HepG2 (cell line): ENCODE data around the gene MVK. TPM values are rescaled to one million over a fixed set of nuclear protein-coding genes. Genes with fewer than 3 reads are reported as not detected.

Experiments used
- ATAC-seq: fragments of 200-7000 bp; cut with Tn5 transposase; 3 replicates; pipeline ENCODE4 v1.9.1; 2020; ENCODE audit warnings: mild to moderate bottlenecking, moderate library complexity
- BruUV-seq: library from RNA; stranded (reverse); fragments of 400-500 nt; replicated peaks from 2 replicates; lab custom pipeline; 2021; lab: Mats Ljungman, UMichigan
- CTCF ChIA-PET: fragments of 300-600 bp; formaldehyde crosslinking; extraction: SDS; loops from one replicate; lab custom pipeline; 2021; ENCODE audit warnings: low total read pairs, inconsistent platforms, low intra/inter-chr PET ratio; lab: Yijun Ruan, JAX
- POLR2A ChIA-PET: fragments of 350-600 bp; sonication (Branson Sonifier 250); formaldehyde crosslinking; loops from one replicate; lab custom pipeline; 2020; ENCODE audit warnings: antibody characterized with exemption, inconsistent platforms; lab: Yijun Ruan, JAX
- DNase-seq: peaks from one replicate; pipeline ENCODE4 v3.0.0-alpha.2; 2015; ENCODE audit warnings: low spot score
- FAIRE-seq: peaks from 3 replicates; lab custom pipeline; 2011; peaks lifted over from hg19 to GRCh38; lab: Jason Lieb, UNC
- H2AFZ ChIP-seq: one replicate; pipeline ENCODE4 v1.6.1; 2011; ENCODE audit warnings: low read length, inconsistent platforms
- H3K27ac ChIP-seq: fragments of 300-600 bp; 3 replicates; pipeline ENCODE4 v1.8.0; 2011; ENCODE audit warnings: mixed run types, mild to moderate bottlenecking, mixed read lengths, low read length, inconsistent platforms; ENCODE audit not compliant: insufficient read depth; ENCODE audit errors: extremely low read length
- H3K27me3 ChIP-seq, 2 experiments: fragments of 200-600 bp in 1 of 2; 2 replicates in 1 of 2; 3 replicates in 1 of 2; pipeline versions ENCODE4 v1.6.0 to v1.8.0; 2011; ENCODE audit warnings: low read length in 2 of 2, mild to moderate bottlenecking in 2 of 2, moderate library complexity in 2 of 2, inconsistent platforms in 1 of 2; ENCODE audit not compliant: insufficient read depth in 2 of 2, control insufficient read depth in 1 of 2
- H3K36me3 ChIP-seq, 2 experiments: fragments of 200-600 bp in 1 of 2; replicated peaks in 1 of 2; 2 replicates in 1 of 2; 3 replicates in 1 of 2; pipeline versions ENCODE4 v1.5.1 to v1.8.0; 2011; ENCODE audit warnings: low read length in 2 of 2, inconsistent platforms in 1 of 2; ENCODE audit not compliant: insufficient read depth in 2 of 2, control insufficient read depth in 1 of 2
- H3K4me1 ChIP-seq: 2 replicates; pipeline ENCODE4 v1.5.1; 2012; ENCODE audit warnings: low read length, inconsistent platforms; ENCODE audit not compliant: insufficient read depth
- H3K4me2 ChIP-seq: 2 replicates; pipeline ENCODE4 v1.6.0; 2011; ENCODE audit warnings: low read depth, low read length, inconsistent platforms
- H3K4me3 ChIP-seq, 3 experiments: fragments of 200-600 bp in 1 of 3; sonication (generic), shearing (Covaris generic) in 1 of 3; replicated peaks in 1 of 3; 2 replicates each; pipeline ENCODE4 v1.5.1; 2011 to 2016; ENCODE audit warnings: low read length in 3 of 3, inconsistent platforms in 2 of 3, low read depth in 2 of 3, mild to moderate bottlenecking in 2 of 3, control low read depth in 1 of 3, mixed read lengths in 1 of 3; ENCODE audit not compliant: insufficient read depth in 1 of 3
- H3K79me2 ChIP-seq: one replicate; pipeline ENCODE4 v1.6.1; 2011; ENCODE audit warnings: low read length, inconsistent platforms; ENCODE audit not compliant: insufficient read depth
- H3K9ac ChIP-seq: 2 replicates; pipeline ENCODE4 v1.6.0; 2011; ENCODE audit warnings: mild to moderate bottlenecking, low read depth, low read length, inconsistent platforms; ENCODE audit not compliant: insufficient read depth
- H3K9me3 ChIP-seq: 2 replicates; pipeline ENCODE4 v1.5.1; 2012; ENCODE audit warnings: mild to moderate bottlenecking, low read length
- H4K20me1 ChIP-seq: 2 replicates; pipeline ENCODE4 v1.6.0; 2011; ENCODE audit warnings: inconsistent platforms, mild to moderate bottlenecking, low read length, moderate library complexity; ENCODE audit not compliant: insufficient read depth
- FOXA1 ChIP-seq, 2 experiments: fragments of 450-650 bp in 1 of 2; sonication (generic) in 1 of 2; formaldehyde crosslinking in 1 of 2; IDR thresholded peaks; 2 replicates each; pipeline versions ENCODE4 v1.4.0 to v1.6.1; 2016 to 2020; ENCODE audit warnings: missing genetic modification reagents in 1 of 2
- GABPB1 ChIP-seq: IDR thresholded peaks from 2 replicates; pipeline ENCODE4 v1.6.1; 2016; ENCODE audit warnings: mild to moderate bottlenecking, missing genetic modification reagents, moderate library complexity, missing compliant biosample characterization
- HCFC1 ChIP-seq: fragments of 150-350 bp; IDR thresholded peaks from 2 replicates; pipeline ENCODE4 v1.6.1; 2014; ENCODE audit warnings: low read depth, low read length
- HDAC2 ChIP-seq: sonication (generic); formaldehyde crosslinking; IDR thresholded peaks from 2 replicates; pipeline ENCODE4 v1.4.0; 2020; ENCODE audit warnings: missing genetic modification reagents
- HHEX ChIP-seq: IDR thresholded peaks from 2 replicates; pipeline ENCODE4 v1.6.1; 2016; ENCODE audit warnings: control low read depth
- HNRNPLL ChIP-seq: fragments of 200-400 bp; formaldehyde crosslinking; IDR thresholded peaks from 2 replicates; pipeline ENCODE4 v1.6.1; 2017; ENCODE audit warnings: mild to moderate bottlenecking, low read depth, low read length; ENCODE audit not compliant: poor library complexity, severe bottlenecking
- KAT7 ChIP-seq: IDR thresholded peaks from 2 replicates; pipeline ENCODE4 v1.6.1; 2018; ENCODE audit warnings: borderline replicate concordance, missing compliant biosample characterization
- KLF6 ChIP-seq: IDR thresholded peaks from 2 replicates; pipeline ENCODE4 v1.8.0; 2016; ENCODE audit warnings: missing biosample characterization, missing genetic modification reagents
- LCORL ChIP-seq, 2 experiments: fragments of 450-650 bp in 1 of 2; sonication (generic) in 1 of 2; formaldehyde crosslinking in 1 of 2; IDR thresholded peaks; 2 replicates each; pipeline versions ENCODE4 v1.5.0 to v1.6.1; 2017 to 2020; ENCODE audit warnings: antibody characterized with exemption in 1 of 2, missing genetic modification reagents in 1 of 2
- NCOA1 ChIP-seq: sonication (generic); formaldehyde crosslinking; IDR thresholded peaks from 2 replicates; pipeline ENCODE4 v1.9.0; 2021; ENCODE audit warnings: missing genetic modification reagents
- SAP130 ChIP-seq: IDR thresholded peaks from 2 replicates; pipeline ENCODE4 v1.6.1; 2016; ENCODE audit warnings: low read depth
- SKI ChIP-seq: fragments of 450-650 bp; IDR thresholded peaks from one replicate; pipeline ENCODE4 v1.6.1; 2018; ENCODE audit warnings: mild to moderate bottlenecking; ENCODE audit not compliant: partially characterized antibody
- SUZ12 ChIP-seq: fragments of 150-350 bp; IDR thresholded peaks from 2 replicates; pipeline ENCODE4 v1.6.1; 2014; ENCODE audit warnings: low read depth, low read length
- TGIF2 ChIP-seq: IDR thresholded peaks from 2 replicates; pipeline ENCODE4 v1.6.1; 2016; ENCODE audit warnings: control low read depth, missing compliant biosample characterization
- TSC22D2 ChIP-seq: sonication (generic); formaldehyde crosslinking; IDR thresholded peaks from 2 replicates; pipeline ENCODE4 v1.5.1; 2020; ENCODE audit warnings: missing genetic modification reagents, mild to moderate bottlenecking, borderline replicate concordance
- ZFP1 ChIP-seq: IDR thresholded peaks from 2 replicates; pipeline ENCODE4 v1.6.1; 2016
- ZFP36L1 ChIP-seq: sonication (generic); formaldehyde crosslinking; IDR thresholded peaks from 2 replicates; pipeline ENCODE4 v1.8.0; 2022; ENCODE audit warnings: mild to moderate bottlenecking, missing genetic modification reagents, moderate library complexity
- ZMYM4 ChIP-seq: sonication (generic); formaldehyde crosslinking; IDR thresholded peaks from 2 replicates; pipeline ENCODE4 v1.8.1; 2023; ENCODE audit warnings: mild to moderate bottlenecking, missing genetic modification reagents
- ZNF556 ChIP-seq: sonication (generic); formaldehyde crosslinking; IDR thresholded peaks from 2 replicates; pipeline ENCODE4 v1.4.0; 2020; ENCODE audit warnings: mild to moderate bottlenecking, missing genetic modification reagents, borderline replicate concordance
- WGBS: methylation state at CpG from one replicate; pipeline ENCODE4 v1.1.6; 2017; ENCODE audit warnings: low lambda C conversion rate; 5-methylcytosine and 5-hydroxymethylcytosine counted together
- in situ Hi-C: cut with HindIII; loops from 2 replicates; pipeline ENCODE4 v1.10.0; 2017; ENCODE audit warnings: low pct_unique_long_range_greater_than_20kb; ENCODE audit not compliant: extremely low pct_ligation_motif_present
- intact Hi-C: fragments of 100-400 bp; cut with micrococcal nuclease; formaldehyde crosslinking; loops from one replicate; pipeline ENCODE4 v1.10.0; 2022; ENCODE audit not compliant: unreplicated experiment
- polyA plus RNA-seq, 8 experiments: library from polyadenylated mRNA; depleted of rRNA in 3 of 8; stranded (reverse) in 7 of 8; unstranded in 1 of 8; fragments of >200 nt; fragmentation: Illumina TruSeq in 4 of 8; extraction: Trizol in 4 of 8; gene quantifications; 2 replicates each; pipeline versions ENCODE4 v1.2.1 to v1.2.3, GENCODE V29; 2011 to 2016; ENCODE audit warnings: low read depth in 4 of 8, missing spikeins in 1 of 8, mixed read lengths in 1 of 8; ENCODE audit not compliant: insufficient read depth in 1 of 8
- total RNA-seq, 5 experiments: library from RNA; depleted of rRNA; stranded (reverse); fragments of >200 nt; fragmentation: Illumina TruSeq; extraction: Trizol; gene quantifications; 2 replicates each; pipeline ENCODE4 v1.2.3, GENCODE V29; 2016; ENCODE audit warnings: low read depth in 1 of 5
- TF ChIP-seq, protein P1 (sequence below): IDR thresholded peaks from 2 replicates; pipeline ENCODE4 v1.6.1; 2016; ENCODE audit warnings: mild to moderate bottlenecking
- TF ChIP-seq, protein P2 (sequence below): sonication (generic); formaldehyde crosslinking; conservative IDR thresholded peaks from 2 replicates; pipeline ENCODE4 v1.4.0; 2020; ENCODE audit warnings: missing genetic modification reagents

MVK gene
- total and polyA plus RNA-seq, 2 of the 13 experiments (the other 11 are each of a cell fraction or from before 2014, with no cell fraction given): 11.6 to 66.9 TPM

DNA sequence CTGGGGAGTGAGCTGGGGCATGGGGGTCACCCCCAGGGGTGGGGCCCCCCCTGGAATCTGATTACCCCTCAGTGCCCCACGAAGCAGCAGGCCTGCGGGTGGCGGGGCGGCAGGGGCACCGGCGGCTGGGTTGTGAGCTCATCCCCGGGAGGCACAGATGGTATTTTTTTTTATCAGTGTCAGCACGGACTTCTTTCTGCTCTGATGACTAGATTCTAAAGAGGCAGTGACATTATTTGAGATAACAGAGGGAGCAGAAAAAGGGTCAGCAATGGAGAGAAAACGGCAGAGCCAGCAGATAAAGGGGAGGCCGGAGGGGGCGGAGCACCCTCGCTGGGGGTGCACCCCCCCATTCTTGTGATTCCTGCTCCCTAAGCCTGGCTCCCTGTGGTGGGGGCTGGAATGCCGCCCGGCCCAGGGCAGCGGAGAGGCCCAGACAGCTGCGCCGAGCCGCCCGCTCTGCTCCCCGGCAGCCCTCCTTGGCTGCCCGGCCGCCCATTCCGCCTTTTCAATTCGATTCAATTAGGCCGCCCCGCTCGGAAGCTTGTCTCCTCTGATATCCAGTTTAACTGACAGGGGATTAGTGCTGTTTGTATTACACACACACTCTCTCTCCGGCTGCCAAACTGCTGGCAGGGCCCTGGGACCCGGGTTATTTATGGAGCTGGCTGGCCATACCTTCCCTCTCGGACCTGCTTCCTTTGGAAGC lies 32.9 kb downstream of the MVK start:
- intact Hi-C loops: no loop called here
- no TSS peak for BruUV-seq
- DNase-seq (peak; percentile 66), FAIRE-seq (peak; percentile 21), ATAC-seq (peak; percentile 58)
- Histone ChIP-seq H3K4me1 (peaks cover 51% of the 10 kb centered on the region), H3K36me3 (no peaks in the 10 kb centered on the region), H3K27ac (no peak overlapping the region), H3K9me3 (no peaks in the 10 kb centered on the region), H3K9ac (peak overlapping the region; percentile 35), H3K4me3 (peak overlapping the region; percentile 54 to 70 (median 55)), H3K4me2 (peak overlapping the region; percentile 91), H4K20me1 (no peaks in the 10 kb centered on the region), H3K79me2 (no peaks in the 10 kb centered on the region), H3K27me3 (peaks cover 2 to 7% of the 10 kb centered on the region in 2 experiments; a peak in 4 of 5 replicates), H2AFZ (no peak overlapping the region)
- WGBS: 4% methylated on average over 15 of the region's 30 CpGs
- in situ Hi-C loops: no loop called here
- ChIA-PET POLR2A (interaction anchor here (1.0 to 1.5 kb wide), 4 partner anchors 9 to 108 kb away, joined by 3 to 9 read pairs (median 4); partner anchors contain the start of genes MMAB and MVK), CTCF (no interaction called here)
- TF ChIP-seq NCOA1 (0 out of 2 replicates have a peak, but pooled peaks have one; percentile 39), ZMYM4 (no peak), GABPB1 (CRISPR knock-in tag) (0 out of 2 replicates have a peak, but pooled peaks have one; percentile 32), LCORL (IDR thresholded peaks at IDR 0.05) (no peak), LCORL (CRISPR knock-in tag; IDR thresholded peaks at IDR 0.05) (peak; percentile 60; the same call in 1 of the 2 replicates), ZFP36L1 (no peak), SAP130 (CRISPR knock-in tag) (peak; percentile 42), KLF6 (CRISPR knock-in tag) (no peak), TSC22D2 (no peak), SUZ12 (no peak), ZFP1 (CRISPR knock-in tag) (no peak), HDAC2 (CRISPR knock-in tag) (0 out of 2 replicates have a peak, but pooled peaks have one; percentile 27), SKI (no peak), ZNF556 (CRISPR knock-in tag) (no peak), HCFC1 (no peak), HHEX (CRISPR knock-in tag) (no peak), HNRNPLL (peak; percentile 18), KAT7 (CRISPR knock-in tag) (no peak), FOXA1 (IDR thresholded peaks at IDR 0.05) (no peak), FOXA1 (CRISPR knock-in tag; IDR thresholded peaks at IDR 0.05) (peak; percentile 62; the same call in 1 of the 2 replicates), TGIF2 (0 out of 2 replicates have a peak, but pooled peaks have one; percentile 27)
- TF ChIP-seq, protein P1, sequence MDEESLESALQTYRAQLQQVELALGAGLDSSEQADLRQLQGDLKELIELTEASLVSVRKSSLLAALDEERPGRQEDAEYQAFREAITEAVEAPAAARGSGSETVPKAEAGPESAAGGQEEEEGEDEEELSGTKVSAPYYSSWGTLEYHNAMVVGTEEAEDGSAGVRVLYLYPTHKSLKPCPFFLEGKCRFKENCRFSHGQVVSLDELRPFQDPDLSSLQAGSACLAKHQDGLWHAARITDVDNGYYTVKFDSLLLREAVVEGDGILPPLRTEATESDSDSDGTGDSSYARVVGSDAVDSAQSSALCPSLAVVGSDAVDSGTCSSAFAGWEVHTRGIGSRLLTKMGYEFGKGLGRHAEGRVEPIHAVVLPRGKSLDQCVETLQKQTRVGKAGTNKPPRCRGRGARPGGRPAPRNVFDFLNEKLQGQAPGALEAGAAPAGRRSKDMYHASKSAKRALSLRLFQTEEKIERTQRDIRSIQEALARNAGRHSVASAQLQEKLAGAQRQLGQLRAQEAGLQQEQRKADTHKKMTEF (CRISPR knock-in tag): 0 out of 2 replicates have a peak, but pooled peaks have one; percentile 34
- TF ChIP-seq, protein P2, sequence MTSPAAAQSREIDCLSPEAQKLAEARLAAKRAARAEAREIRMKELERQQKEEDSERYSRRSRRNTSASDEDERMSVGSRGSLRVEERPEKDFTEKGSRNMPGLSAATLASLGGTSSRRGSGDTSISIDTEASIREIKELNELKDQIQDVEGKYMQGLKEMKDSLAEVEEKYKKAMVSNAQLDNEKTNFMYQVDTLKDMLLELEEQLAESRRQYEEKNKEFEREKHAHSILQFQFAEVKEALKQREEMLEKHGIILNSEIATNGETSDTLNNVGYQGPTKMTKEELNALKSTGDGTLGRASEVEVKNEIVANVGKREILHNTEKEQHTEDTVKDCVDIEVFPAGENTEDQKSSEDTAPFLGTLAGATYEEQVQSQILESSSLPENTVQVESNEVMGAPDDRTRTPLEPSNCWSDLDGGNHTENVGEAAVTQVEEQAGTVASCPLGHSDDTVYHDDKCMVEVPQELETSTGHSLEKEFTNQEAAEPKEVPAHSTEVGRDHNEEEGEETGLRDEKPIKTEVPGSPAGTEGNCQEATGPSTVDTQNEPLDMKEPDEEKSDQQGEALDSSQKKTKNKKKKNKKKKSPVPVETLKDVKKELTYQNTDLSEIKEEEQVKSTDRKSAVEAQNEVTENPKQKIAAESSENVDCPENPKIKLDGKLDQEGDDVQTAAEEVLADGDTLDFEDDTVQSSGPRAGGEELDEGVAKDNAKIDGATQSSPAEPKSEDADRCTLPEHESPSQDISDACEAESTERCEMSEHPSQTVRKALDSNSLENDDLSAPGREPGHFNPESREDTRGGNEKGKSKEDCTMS (CRISPR knock-in tag): no peak
